Ramos (cell line): ENCODE results near the gene EBF4.

ENCODE experiments used
- in situ Hi-C: fragments of 300-500 bp; cut with MboI; formaldehyde crosslinking; loops from one replicate; pipeline ENCODE4 v1.14.3; 2022; ENCODE audit warnings: low sequenced_read_pairs; ENCODE audit not compliant: unreplicated experiment

The EBF4 gene

GRCh38 chr20:2741463-2741862 lies 48.9 kb downstream of the EBF4 start:
- in situ Hi-C loops = no loop called here

- in situ Hi-C loops = no loop called here
These were observed 49.3 kb downstream of the EBF4 start for GRCh38 chr20:2741881-2742280.

- in situ Hi-C loops = no loop called here
These were observed 49.9 kb downstream of the EBF4 start for GRCh38 chr20:2742431-2742830.

GRCh38 chr20:2742934-2743559 lies 50.5 kb downstream of the EBF4 start:
- in situ Hi-C loops = no loop called here

GRCh38 chr20:2745060-2745910 lies 52.7 kb downstream of the EBF4 start:
- in situ Hi-C loops = no loop called here

- in situ Hi-C loops = no loop called here
These were observed 53.5 kb downstream of the EBF4 start for GRCh38 chr20:2745936-2746635.

- in situ Hi-C loops = no loop called here
These were observed 54.2 kb downstream of the EBF4 start for GRCh38 chr20:2746636-2747265.

GRCh38 chr20:2747676-2748235 lies 55.2 kb downstream of the EBF4 start:
- in situ Hi-C loops = no loop called here

- in situ Hi-C loops = no loop called here
These were observed 56.2 kb downstream of the EBF4 start for GRCh38 chr20:2748551-2749342.

GRCh38 chr20:2749343-2749950 lies 56.9 kb downstream of the EBF4 start:
- in situ Hi-C loops = no loop called here

GRCh38 chr20:2749951-2750490 lies 57.4 kb downstream of the EBF4 start:
- in situ Hi-C loops = no loop called here

GRCh38 chr20:2750491-2751251 lies 58.1 kb downstream of the EBF4 start:
- in situ Hi-C loops = no loop called here

GRCh38 chr20:2751347-2751877 lies 58.8 kb downstream of the EBF4 start:
- in situ Hi-C loops = no loop called here

GRCh38 chr20:2751878-2752566 lies 59.4 kb downstream of the EBF4 start:
- in situ Hi-C loops = no loop called here

GRCh38 chr20:2752567-2753460 lies 60.2 kb downstream of the EBF4 start:
- in situ Hi-C loops = no loop called here

GRCh38 chr20:2753461-2754040 lies 61.0 kb downstream of the EBF4 start:
- in situ Hi-C loops = no loop called here
